ENCODE results near the gene EVI2A. TPM values are rescaled to one million over a fixed set of nuclear protein-coding genes. Genes with fewer than 3 reads are reported as not detected.

The EVI2A gene
- total RNA-seq, 2 donors from 2014 or later, result 2.6 to 7.4 TPM

DNA sequence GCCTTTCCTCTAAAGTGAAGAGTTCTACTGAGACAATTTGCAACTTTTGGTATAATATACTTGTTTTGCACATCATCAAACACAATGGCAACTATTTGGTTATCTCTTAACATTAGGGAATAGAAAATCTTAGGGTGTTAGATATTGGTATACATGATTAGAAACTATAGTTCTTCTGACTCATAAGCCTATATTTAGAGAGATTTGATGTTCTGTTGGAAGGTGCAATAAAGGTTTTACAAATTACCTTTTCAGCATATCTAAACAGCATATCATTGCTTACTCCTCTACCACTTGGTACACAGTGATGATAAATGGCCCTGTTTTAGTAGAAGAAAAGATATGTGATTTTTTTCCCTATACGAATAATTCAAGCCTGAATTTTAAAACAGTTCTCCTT lies 13.8 kb downstream of the EVI2A start:
- intact Hi-C loops (cut with DNase I), result no loop called here
- H3K9ac ChIP-seq (ENCODE audit: low read depth in 2 of 2, low read length in 2 of 2), result no peak overlapping the region
- no peak overlapping the region for H3K27ac ChIP-seq
- TF ChIP-seq, protein P1, sequence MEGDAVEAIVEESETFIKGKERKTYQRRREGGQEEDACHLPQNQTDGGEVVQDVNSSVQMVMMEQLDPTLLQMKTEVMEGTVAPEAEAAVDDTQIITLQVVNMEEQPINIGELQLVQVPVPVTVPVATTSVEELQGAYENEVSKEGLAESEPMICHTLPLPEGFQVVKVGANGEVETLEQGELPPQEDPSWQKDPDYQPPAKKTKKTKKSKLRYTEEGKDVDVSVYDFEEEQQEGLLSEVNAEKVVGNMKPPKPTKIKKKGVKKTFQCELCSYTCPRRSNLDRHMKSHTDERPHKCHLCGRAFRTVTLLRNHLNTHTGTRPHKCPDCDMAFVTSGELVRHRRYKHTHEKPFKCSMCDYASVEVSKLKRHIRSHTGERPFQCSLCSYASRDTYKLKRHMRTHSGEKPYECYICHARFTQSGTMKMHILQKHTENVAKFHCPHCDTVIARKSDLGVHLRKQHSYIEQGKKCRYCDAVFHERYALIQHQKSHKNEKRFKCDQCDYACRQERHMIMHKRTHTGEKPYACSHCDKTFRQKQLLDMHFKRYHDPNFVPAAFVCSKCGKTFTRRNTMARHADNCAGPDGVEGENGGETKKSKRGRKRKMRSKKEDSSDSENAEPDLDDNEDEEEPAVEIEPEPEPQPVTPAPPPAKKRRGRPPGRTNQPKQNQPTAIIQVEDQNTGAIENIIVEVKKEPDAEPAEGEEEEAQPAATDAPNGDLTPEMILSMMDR (IDR thresholded peaks at IDR 0.05), result no peak
- no peaks in the 10 kb centered on the region for H3K27me3 ChIP-seq
- no peak for DNase-seq
- H3K9me3 ChIP-seq, result no peaks in the 10 kb centered on the region
- no peaks in the 10 kb centered on the region for H3K36me3 ChIP-seq
- H3K4me3 ChIP-seq, result no peak overlapping the region
- no peaks in the 10 kb centered on the region for H3K4me1 ChIP-seq

DNA sequence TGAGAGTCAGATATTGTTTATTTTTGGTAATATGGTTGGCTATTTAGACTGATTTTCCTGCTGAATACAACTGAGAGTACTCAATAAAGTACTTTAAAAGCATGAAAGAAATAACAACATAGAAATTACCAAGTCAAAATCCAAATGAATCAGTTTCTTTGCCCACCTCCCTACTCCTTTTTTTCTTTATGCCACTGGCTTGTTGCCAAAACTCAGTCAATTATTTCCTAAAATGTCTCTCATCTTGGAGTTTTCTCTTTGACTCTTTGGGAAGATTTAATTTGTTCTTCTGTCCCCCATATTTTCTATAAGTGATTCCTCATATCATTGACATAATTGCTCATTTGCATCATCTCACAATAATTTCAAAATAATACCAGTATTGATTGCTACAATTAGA lies 21.8 kb downstream of the EVI2A start:
- no peak for DNase-seq
- no peak overlapping the region for H3K4me3 ChIP-seq
- no peaks in the 10 kb centered on the region for H3K4me1 ChIP-seq
- TF ChIP-seq, protein P1 (IDR thresholded peaks at IDR 0.05), result no peak
- intact Hi-C loops (cut with DNase I), result no loop called here
- H3K9me3 ChIP-seq, result no peaks in the 10 kb centered on the region
- H3K27ac ChIP-seq, result no peak overlapping the region
- H3K27me3 ChIP-seq, result no peaks in the 10 kb centered on the region
- H3K36me3 ChIP-seq, result no peaks in the 10 kb centered on the region
- no peak overlapping the region for H3K9ac ChIP-seq (ENCODE audit: low read depth in 2 of 2, low read length in 2 of 2)

DNA sequence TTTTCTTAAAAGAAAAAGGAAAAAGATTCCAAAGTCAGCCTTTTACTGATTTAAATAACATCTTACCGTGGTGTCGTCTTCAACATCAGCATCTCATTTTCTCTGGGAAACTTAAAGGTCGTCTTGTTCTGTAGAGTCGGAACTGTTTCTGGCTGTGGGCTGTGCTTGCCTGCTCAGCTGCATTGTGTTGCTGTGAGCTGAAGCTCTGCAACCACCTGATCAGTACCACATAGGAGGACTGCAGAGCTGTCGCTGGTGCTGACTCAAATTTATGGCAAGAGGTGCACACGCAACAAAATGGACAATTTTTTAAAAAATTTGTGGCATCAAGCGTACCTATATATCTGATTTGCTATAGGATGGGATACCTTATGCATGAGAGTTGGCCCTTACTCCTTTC lies 24.3 kb downstream of the EVI2A start, which contains the start of gene OMG:
Gene OMG (minus strand): TSS at position 150 of the 400 bp plus-strand sequence. CDS start 908 bp downstream, outside the sequence.
- Histone ChIP-seq H3K4me3 (no peak within 1 kb of the TSS), H3K27ac (no peak within 1 kb of the TSS), H3K9me3 (no peaks in the 10 kb centered on the region), H3K4me1 (no peaks in the 10 kb centered on the region), H3K27me3 (no peaks in the 10 kb centered on the region), H3K36me3 (no peaks in the 10 kb centered on the region), H3K9ac (ENCODE audit: low read depth in 2 of 2, low read length in 2 of 2) (no peak within 1 kb of the TSS)
- intact Hi-C loops (cut with DNase I), result no loop called here
- TF ChIP-seq, protein P1 (IDR thresholded peaks at IDR 0.05), result no peak
- no peak for DNase-seq

DNA sequence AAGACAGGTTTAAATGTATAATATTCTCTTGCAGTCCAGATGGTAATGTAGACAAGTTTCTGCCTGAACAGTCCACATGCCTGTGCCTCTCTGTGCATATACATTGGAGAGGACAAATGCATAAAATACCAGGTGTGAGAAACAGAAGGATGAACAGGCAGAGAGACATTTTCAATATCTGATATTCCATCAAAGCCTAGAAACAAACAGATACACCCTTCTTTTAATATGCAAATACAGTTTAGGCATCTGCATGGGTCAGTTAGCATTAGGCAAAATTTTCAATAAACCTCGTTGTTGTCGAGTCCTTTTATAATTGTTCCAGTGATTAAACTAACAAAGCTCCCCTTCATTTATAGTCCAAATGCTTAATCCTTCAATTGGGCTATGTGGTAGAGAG lies 25.3 kb downstream of the EVI2A start:
- H3K9ac ChIP-seq (ENCODE audit: low read depth in 2 of 2, low read length in 2 of 2), result no peak overlapping the region
- no peaks in the 10 kb centered on the region for H3K4me1 ChIP-seq
- no peak for DNase-seq
- no peaks in the 10 kb centered on the region for H3K9me3 ChIP-seq
- H3K4me3 ChIP-seq, result no peak overlapping the region
- H3K27me3 ChIP-seq, result no peaks in the 10 kb centered on the region
- TF ChIP-seq, protein P1 (IDR thresholded peaks at IDR 0.05), result no peak
- H3K36me3 ChIP-seq, result no peaks in the 10 kb centered on the region
- no peak overlapping the region for H3K27ac ChIP-seq
- intact Hi-C loops (cut with DNase I), result no loop called here

DNA sequence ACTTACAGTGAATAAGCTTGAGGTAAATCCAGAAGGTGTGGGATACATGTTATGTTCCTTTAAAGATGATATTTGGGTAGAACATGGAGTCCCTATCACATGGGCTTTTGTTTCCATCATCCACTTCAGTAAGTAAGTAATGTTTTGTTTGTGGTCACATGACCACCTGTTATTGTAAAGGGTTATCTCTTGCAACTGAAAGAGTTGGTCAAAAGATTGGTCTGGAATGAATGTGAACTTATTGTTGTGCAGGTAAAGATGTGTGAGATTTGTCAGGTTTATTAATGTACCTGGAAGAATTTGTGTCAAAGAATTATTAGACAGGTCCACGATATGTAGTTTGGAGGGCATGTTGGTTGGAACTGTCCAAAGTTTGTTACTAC lies 25.9 kb downstream of the EVI2A start:
- H3K4me1 ChIP-seq, result no peaks in the 10 kb centered on the region
- no peak overlapping the region for H3K27ac ChIP-seq
- intact Hi-C loops (cut with DNase I), result no loop called here
- no peak overlapping the region for H3K9ac ChIP-seq (ENCODE audit: low read depth in 2 of 2, low read length in 2 of 2)
- no peak for DNase-seq
- no peaks in the 10 kb centered on the region for H3K27me3 ChIP-seq
- H3K36me3 ChIP-seq, result no peaks in the 10 kb centered on the region
- TF ChIP-seq, protein P1 (IDR thresholded peaks at IDR 0.05), result no peak
- no peaks in the 10 kb centered on the region for H3K9me3 ChIP-seq
- no peak overlapping the region for H3K4me3 ChIP-seq
